NCI-H187 treated with DMSO at 0.1 percent for 48 hours (cell line): ENCODE data around the gene LGALS1.
"Not testable (repeated sequence)": the region's sequence is repeated elsewhere in the genome, so short reads cannot be mapped to it uniquely, and the experiment has no call there.

ENCODE experiments used
- DNase-seq: peaks from one replicate; lab custom pipeline; 2025; lab: John Stamatoyannopoulos, UW

The LGALS1 gene

DNA sequence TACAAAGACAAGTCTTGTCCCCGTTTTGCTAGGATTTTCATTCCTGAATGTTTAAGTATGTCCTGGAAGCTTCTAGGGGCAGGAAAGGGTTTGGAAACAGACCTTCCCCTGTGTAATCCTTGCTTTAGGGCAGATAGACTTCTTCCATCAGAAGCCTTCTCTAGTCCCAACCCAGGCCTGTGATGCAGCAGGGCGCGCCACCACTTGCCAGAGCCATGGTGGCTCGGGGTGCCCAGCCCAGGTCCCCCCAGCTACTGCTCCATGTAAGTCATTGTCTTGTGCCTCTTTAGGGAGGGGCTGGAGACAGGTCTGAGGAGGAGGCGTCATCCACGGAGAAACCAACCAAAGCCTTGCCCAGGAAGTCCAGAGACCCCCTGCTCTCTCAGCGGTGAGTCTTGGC is 15.0 kb downstream of the LGALS1 start:
- no peak for DNase-seq

DNA sequence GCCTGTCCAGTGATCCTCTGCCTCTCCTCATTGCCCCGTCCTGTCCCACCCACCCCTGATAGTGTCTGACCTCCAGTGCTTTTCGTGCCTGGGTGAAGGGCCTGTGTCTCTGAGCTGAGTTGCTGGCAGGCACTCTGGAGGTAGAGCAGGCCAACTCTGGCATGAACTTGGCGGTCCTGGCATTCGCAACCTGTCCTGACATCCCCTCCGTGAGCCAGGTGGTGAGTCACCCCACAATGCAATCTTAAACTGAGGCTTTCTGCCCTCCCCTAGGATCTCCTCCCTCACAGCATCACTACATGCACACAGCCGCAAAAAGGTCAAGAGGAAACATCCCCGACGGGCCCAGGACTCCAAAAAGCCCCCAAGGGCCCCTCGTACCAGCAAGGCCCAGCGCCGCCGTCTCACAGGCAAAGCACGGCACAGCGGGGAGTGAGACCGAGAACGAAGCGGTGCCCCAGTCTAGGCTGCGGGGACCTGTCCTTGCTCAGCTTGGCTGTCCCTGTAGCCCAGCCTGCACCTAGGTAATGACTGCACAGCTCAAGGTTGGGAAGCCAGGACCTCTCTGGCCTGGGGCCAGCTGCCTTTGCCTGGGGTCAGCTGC is 15.6 kb downstream of the LGALS1 start:
- DNase-seq = no peak

DNA sequence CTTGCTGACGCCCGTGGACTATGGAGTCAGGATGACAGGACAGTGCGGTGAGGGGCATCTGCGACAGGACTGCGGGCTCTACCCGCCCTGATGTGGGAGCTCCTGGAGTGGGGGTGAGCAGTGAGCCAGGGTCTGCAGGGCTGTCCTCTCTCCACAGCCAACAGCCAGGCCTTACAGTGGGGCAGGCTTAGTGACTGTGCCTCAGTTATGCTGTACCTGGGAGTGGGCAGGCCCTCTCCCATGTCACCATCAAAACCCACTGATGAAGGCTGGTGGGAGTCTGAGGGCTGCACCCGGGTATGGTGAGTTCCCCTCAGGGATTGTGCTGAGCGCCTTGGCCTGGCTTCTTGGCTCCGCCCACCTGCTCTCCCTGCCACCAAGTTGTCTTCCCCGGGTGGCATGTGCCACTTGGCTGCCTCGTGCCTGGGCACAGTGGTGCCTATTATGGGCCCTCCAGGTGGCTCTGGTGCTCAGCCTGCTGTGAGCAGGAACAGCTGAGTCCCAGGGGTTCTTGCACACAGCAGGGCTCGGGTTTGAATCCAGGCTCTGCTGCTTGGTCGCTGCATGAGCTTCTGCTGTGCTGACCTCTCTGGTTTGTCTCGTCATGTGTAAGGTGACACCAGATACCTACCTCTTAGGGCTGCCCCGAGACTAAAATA is 17.3 kb downstream of the LGALS1 start:
- DNase-seq = no peak

DNA sequence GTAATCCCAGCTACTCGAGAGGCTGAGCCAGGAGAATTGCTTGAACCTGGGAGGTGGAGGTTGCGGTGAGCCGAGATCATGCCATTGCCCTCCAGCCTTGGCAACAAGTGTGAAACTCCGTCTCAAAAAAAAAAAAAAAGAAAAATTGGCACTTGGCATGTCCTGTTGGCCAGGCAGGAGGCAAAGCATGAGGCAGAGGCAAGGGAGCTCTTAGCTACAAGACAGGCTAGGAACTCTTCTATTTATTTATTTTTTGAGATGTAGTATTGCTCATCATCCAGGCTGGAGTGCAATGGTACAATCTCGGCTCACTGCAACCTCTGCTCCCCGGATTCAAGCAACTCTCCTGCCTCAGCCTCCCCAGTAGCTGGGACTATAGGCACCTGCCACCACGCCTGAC is 18.7 kb downstream of the LGALS1 start:
- not testable (repeated sequence) for DNase-seq

DNA sequence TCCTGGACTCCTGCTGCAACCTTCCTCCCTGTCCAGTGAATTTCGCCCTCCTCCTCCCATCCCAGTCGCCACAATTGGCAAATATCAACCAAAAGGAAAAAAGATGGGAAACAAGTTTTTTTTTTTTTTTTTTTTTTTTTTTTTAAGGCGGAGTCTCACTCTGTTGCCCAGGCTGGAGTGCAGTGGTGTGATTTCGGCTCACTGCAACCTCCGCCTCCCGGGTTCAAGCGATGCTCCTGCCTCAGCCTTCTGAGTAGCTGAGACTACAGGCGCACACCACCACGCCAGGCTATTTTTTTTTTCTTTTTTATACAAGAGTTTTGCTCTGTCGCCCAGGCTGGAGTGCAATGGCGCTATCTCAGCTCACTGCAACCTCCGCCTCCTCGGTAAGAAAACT is 20.8 kb downstream of the LGALS1 start:
- DNase-seq = not testable (repeated sequence)

DNA sequence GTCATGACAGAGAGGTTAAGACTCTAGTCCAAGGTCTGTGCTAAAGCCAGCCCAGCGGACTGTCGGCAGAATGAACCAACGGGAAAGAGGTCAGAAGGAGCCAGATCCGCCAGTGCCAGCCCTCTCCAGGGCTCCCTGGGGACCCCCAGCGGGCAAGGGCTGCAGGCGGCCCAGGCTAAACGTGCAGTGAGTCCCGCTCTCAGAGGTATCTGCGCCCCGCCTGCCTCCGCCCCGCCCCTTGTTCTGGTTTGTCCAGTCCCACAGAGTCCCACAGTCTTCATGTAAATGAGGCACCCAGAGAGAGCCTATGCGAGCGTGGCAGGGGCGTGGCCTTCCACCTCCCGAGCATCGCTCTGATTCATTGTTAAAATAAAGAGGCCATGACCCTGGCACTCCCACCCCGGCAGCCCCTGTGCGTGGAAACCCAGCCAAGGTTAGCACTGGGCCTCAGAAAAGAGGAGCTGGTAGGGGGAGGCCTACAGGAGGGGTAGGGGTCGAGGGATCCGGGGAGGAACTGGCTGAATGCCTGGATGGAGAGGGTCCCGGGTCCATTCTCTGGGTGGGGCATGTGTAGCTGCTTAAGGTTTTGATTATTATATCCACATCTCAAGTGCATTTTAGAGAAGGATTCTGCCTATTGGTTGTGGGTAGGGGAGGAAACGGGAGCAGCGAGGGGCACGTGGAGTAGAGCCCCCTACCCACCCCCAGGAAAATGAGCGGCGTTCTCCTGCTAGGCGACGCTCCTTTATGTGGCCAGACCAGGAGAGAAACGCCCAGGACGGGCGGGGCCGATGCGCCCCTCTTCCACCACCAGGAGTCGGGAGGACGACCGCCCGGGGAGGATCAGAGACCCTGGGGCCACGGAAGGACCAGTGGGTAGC is 21.5 kb downstream of the LGALS1 start, which contains the start of gene TRIOBP:
TSS of gene TRIOBP (plus strand) at position 392 of the 881 bp plus-strand sequence. CDS start 4,318 bp downstream, outside the sequence.
- peak; percentile 81 for DNase-seq

DNA sequence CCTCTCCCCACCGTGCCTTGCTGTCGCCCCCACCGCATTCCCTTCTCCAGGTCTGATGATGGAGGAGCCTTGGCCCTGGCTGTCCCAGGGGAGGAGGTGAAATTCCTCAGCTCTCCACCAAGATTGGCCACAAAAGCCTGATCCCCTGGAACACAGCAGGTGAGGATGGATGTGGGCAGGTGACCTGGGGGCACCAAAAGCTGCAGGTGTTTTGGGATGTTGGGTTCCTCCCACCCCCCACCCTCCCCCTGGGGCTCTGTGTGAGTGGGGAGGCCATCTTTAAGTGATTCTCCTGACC is 22.1 kb downstream of the LGALS1 start:
- no peak for DNase-seq

DNA sequence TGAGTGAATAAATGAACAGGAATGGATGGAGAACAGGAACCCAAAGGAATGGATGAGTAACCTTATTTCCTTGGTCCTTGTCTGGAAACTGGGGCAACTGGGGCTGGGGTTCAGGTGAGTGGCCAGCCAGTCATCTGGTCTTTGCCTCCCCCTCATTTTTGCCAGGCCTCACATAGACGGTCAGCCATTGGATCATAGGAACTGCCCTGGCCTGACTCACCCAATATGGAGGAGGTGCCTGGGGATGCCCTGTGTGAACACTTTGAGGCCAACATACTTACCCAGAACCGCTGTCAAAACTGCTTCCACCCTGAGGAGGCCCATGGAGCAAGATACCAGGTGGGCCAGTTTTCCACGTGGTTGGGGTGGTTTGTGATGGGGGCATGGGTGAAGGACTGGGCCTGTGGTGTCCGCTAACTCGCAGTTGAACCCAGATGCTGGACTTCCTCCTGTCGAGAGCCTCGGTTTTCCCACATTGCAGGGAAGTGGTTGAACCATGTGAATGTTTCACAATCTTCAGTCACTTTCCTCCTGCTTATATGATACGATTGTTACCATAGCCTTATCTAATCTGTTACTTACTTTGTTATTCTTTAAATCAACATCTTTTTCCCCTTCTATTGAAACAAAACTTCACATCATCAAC is 25.8 kb downstream of the LGALS1 start:
- DNase-seq = no peak

DNA sequence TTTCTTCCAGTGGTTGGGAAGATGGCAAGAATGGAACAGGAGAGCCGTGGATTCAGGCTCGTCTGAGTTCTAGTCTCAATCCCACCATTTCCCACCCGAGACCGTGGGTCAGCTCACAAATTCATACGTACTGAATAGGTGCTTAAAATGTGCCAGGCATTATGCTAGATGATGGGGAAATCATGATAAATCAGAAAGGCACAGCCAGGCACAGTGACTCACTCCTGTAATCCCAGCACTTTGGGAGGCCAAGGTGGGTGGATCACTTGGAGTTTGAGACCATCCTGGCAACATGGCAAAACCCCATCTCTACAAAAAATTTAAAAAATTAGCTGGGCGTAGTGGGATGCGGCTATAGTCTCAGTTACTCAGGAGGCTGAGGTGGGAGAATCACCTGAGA is 28.5 kb downstream of the LGALS1 start:
- no peak for DNase-seq

DNA sequence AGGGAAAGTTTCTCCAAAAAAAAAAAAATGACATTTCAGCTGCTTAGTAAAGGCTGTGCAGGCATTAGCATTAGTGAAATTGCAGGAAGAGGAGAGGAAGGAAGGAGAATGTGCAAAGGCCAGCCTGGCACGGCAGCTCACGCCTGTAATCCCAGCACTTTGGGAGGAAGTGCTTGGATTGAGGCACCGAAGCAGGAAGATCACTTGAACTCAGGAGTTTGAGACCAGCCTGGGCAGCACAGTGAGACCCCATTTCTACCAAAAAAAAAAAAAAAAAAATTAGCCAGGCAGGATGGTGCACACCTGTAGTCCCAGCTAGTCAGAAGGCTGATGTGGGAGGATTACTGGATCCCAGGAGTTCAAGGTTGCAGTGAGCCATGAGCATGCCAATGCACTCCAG is 29.2 kb downstream of the LGALS1 start:
- DNase-seq = no peak

DNA sequence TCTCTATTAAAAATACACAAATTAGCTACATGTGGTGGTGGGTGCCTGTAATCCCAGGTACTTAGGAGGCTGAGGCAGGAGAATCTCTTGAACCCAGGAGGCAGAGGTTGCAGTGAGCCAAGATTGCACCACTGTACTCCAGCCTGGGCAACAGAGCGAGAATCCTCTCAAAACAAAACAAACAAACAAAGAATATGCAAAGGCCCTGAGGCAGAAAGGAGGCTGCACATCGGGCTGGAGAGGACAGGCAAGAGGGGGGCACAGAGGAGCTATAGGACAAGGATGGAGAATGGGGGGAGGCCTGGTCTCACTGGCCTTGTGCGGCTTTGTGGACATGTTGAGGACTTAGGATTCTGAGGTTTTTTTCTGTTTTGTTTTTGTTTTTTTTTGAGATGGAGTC is 29.8 kb downstream of the LGALS1 start:
- DNase-seq = no peak

DNA sequence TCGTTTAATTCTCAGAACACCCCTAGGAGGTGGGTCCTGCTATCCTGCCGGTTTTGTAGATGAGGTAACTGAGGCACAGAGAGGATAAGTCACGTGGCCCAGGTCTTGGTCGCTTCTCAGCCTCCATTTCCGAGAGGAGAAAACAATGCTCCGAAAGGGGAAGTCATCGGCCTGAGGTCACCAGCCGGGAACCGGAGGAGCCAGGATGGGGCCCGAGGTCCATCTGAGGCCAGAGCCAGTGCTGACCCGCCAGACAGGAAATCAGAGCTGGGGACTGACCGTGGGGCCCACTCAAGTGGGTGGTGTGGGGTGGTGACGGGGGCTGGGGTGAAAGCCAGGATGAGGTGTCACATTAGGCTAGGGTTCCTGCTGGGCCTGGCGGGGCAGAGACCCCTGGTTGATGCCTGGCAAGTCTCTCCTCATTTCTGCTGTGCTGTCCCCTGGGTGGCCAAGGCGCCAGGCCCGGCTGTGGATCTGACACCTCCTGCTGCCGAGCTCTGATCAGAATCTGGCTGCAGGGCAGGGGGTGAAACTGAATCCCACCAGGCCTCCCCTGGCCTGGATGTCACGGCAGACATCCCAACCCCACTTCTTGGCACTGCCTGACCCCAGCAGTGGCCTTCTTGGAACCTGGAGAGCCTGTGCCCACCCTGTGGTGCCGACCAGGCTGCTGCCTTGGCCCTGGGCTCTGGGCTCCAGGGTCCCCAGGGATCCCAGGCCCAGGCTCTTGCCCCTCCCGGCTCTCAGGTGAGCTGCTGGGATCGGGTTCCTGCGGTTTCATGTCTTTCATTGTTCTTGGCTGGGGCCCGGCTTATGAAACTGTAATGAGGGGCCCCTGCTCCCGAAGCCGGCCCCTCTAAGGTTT is 33.4 kb downstream of the LGALS1 start:
- DNase-seq = no peak

DNA sequence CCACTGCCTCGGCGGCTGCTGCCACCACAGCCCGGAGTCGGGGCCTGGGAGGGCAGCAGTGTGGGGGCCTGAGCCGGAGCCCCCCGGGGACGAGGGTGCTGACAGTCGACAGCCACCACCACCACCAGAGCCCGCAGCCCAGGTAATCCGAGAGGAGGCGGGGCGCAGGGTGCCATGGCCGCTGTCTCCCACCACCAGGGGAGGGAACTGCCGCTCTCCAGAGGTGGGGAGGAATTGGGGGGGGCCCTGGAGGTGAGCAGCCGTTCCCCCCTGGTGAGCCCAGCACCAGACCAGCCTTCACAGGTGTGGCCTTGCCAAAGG is 34.0 kb downstream of the LGALS1 start:
- DNase-seq = no peak

DNA sequence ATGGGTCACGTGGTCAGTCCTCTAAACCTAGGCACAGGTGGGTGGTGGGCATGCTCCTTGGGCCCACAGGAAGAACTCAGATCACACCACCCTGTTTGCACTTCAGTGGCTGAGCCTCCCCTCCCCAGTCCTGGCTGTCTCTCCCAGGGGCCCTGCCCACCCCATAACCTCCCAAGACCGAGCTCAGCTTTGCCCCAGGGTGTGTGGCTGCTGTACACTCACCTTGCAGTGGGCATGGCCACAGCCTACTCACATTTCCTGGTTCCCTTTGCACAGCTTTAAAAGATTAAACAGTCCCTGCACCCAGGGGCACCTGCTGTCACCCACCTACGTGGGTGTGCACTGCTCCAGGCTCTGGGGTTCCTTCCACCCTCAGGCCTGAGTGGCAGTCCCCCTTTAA is 35.2 kb downstream of the LGALS1 start:
- no peak for DNase-seq

DNA sequence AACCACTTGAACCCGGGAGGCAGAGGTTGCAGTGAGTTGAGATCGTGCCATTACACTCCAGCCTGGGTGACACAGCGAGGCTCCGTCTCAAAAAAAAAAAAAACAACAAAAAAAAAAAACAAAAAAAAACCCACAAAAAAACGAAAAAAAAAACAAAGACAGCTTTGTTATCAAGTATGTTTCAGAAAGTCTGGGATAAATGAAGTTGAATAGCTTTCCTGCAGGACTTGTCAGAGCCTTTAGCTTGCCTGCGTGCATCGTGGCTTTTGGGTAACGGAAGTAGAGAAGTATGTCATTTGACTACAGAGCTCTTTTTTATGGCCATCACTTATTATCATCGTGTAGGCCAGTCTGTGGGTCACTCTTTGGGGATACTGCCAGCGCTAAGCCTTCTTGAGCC is 36.1 kb downstream of the LGALS1 start:
- no peak for DNase-seq

DNA sequence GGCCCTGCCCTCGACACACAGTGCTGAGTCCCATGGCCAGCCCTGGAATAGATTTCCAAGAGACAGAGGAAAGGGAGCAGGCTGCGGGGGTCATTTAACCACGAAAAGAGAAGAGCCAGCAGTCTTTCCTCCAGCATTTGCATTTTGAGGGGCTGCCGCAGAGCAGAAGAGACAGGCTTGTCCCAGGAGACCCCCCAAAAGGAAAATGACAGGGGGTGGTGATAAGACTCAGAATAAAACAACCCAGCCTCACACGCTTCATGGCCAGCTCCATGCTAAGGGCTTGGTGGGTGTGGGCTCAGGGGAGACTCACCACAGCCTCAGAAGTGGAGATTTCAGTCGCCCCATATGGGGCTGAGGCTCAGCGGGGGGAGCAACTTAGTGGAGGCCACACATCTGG is 38.3 kb downstream of the LGALS1 start:
- no peak for DNase-seq

DNA sequence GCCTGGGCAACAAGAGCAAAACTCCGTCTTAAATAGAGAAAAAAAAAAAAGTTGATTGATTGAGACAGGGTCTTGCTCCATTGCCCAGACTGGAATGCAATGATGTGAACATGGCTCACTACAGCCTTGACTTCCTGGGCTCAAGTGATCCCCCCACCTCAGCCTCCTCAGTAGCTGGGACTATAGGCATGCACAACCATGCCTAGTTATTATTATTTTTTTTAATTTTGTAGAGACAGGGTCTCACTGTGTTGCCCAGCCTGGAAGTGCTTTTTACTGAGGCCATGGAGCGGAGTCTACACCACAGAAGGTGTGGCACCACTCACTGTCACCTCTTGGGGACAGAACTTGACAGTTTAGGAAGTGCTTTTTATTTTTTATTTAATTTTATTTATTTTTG is 39.2 kb downstream of the LGALS1 start:
- DNase-seq = no peak

DNA sequence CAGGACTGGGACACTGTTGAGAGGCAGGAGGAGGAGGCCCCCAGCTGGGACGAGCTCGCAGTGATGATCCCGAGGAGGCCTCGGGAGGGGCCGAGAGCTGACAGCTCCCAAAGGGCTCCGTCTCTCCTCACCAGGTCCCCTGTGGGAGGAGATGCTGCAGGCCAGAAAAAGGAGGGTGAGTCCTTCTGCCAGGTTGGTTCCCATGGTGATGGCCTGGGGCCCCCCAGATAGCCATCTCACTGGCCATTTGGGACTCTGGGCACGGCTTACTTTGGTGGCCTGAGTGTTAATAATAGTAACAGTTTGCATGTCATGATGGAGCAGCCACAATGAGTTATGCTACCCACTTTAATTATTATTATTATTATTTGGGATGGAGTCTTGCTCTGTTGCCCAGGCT is 40.3 kb downstream of the LGALS1 start:
- DNase-seq = no peak

DNA sequence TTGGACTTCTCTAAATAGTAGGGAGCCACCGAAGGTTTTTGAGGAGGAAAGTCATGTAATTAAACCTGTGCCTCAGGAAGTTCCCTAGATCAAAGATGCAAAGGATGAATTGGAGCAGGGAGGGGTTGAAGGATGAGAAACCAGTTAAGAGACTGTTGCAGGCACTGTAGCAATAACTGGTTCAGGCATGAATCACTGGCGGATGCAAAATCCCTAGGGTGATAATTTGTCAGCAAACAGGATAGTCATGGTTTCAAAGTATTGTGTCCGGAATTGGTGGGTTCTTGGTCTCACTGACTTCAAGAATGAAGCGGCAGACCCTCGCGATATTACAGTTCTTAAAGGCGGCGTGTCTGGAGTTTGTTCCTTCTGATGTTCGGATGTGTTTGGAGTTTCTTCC is 41.3 kb downstream of the LGALS1 start:
- no peak for DNase-seq

DNA sequence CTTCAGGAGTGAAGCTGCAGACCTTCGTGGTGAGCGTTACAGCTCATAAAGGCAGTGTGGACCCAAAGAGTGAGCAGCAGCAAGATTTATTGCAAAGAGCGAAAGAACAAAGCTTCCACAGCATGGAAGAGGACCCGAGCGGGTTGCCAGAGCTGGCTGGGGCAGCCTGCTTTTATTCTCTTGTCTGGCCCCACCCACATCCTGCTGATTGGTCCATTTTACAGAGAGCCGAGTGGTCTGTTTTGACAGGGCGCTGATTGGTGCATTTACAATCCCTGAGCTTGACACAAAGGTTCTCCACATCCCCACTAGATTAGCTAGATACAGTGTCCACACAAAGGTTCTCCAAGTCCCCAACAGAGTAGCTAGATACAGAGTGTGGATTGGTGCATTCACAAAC is 41.8 kb downstream of the LGALS1 start:
- DNase-seq = not testable (repeated sequence)

DNA sequence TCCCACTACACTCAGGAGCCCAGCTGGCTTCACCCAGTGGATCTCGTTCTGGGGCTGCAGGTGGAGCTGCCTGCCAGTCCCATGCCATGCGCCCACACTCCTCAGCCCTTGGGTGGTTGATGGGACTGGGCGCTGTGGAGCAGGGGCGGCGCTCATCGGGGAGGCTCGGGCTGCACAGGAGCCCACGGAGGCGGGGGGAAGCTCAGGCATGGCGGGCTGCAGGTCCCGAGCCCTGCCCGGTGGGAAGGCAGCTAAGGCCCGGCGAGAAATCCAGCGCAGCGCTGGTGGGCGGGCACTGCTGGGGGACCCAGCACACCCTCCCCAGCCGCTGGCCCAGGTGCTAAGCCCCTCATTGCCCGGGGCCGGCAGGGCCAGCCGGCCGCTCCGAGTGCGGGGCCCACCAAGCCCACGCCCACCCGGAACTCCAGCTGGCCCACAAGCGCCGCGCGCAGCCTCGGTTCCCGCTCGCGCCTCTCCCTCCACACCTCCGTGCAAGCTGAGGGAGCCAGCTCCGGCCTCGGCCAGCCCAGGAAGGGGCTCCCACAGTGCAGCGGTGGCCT is 42.4 kb downstream of the LGALS1 start:
- DNase-seq = not testable (repeated sequence)
